BLaER1 (cell line): ENCODE data around the gene TMEM132C.
"Not testable (repeated sequence)": the region's sequence is repeated elsewhere in the genome, so short reads cannot be mapped to it uniquely, and the experiment has no call there.

Experiments used
- H3K27ac ChIP-seq: shearing (Covaris generic); formaldehyde crosslinking; 2 replicates; pipeline ENCODE4 v1.8.1; 2022
- H3K27me3 ChIP-seq: shearing (Covaris generic); formaldehyde crosslinking; 2 replicates; pipeline ENCODE4 v1.8.1; 2022
- H3K36me3 ChIP-seq: shearing (Covaris generic); formaldehyde crosslinking; 2 replicates; pipeline ENCODE4 v1.8.1; 2022
- H3K4me1 ChIP-seq: shearing (Covaris generic); formaldehyde crosslinking; 2 replicates; pipeline ENCODE4 v1.8.1; 2022
- H3K4me2 ChIP-seq: shearing (Covaris generic); formaldehyde crosslinking; 2 replicates; pipeline ENCODE4 v1.8.1; 2022
- H3K4me3 ChIP-seq: shearing (Covaris generic); formaldehyde crosslinking; 2 replicates; pipeline ENCODE4 v1.8.1; 2022
- H3K9ac ChIP-seq: shearing (Covaris generic); formaldehyde crosslinking; 2 replicates; pipeline ENCODE4 v1.8.1; 2022
- H3K9me3 ChIP-seq: shearing (Covaris generic); formaldehyde crosslinking; 2 replicates; pipeline ENCODE4 v1.8.1; 2022
- H4K20me1 ChIP-seq: shearing (Covaris generic); formaldehyde crosslinking; 2 replicates; pipeline ENCODE4 v1.8.1; 2022
- Cebpa-rat ChIP-seq: shearing (Covaris generic); IDR thresholded peaks from 2 replicates; pipeline ENCODE4 v1.8.1; 2022

The TMEM132C gene

DNA sequence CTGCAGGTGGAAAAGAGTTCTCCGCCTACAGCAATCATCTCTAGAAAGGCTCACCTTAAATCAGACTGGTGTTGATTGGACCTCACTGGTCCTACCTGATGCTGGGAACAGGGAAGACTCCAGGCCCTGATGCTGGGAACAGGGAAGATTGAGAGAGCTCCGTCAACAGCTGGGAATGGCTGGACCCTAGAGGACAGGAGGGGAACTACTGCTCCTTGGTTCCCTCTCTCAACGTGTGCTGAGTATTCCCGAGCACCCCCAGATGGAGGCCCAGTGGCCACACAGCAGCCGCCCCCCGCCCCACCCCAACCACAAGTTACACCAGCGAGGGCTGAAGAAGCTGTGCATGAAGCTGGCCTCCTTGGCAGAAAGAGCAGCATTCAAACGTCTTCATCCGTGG is 316.5 kb downstream of the TMEM132C start:
- H3K36me3 ChIP-seq: no peaks in the 10 kb centered on the region
- H3K9ac ChIP-seq: no peak overlapping the region
- no peaks in the 10 kb centered on the region for H3K4me1 ChIP-seq
- H4K20me1 ChIP-seq: no peaks in the 10 kb centered on the region
- H3K4me3 ChIP-seq: no peak overlapping the region
- H3K9me3 ChIP-seq: peaks cover 11% of the 10 kb centered on the region; the same call in 1 of the 2 replicates
- no peaks in the 10 kb centered on the region for H3K27me3 ChIP-seq
- H3K27ac ChIP-seq: no peak overlapping the region
- TF ChIP-seq Cebpa-rat: no peak
- no peak overlapping the region for H3K4me2 ChIP-seq

DNA sequence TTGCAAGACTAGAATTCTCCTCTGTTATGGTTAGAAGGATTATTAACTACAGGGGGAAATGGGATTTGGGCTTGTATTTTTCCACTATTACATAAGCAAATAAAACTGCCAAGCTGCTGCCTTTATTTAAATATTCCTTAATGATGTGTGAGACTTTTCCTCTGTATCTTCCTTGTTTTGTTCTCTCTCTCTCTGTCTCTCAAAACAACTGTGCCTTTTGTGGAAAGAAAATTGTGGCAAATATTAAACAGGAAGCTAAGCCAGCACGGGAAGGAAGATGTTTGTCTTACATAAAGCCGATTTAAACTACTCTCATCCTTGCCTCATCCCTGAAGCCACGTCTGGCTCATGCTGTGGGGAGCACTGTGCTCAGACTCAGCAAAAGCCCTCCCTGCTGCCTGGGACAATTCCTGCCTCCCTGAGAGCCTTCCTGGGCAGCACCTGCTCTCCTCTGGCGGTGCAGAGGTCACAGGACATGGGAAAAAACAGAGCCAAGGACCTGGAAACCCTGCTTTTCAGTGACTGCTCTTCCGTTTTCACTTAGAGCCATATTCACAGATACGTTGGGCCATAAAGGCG is 319.6 kb downstream of the TMEM132C start:
- TF ChIP-seq Cebpa-rat: no peak
- H3K27ac ChIP-seq: no peak overlapping the region
- no peak overlapping the region for H3K9ac ChIP-seq
- H3K4me3 ChIP-seq: no peak overlapping the region
- H3K9me3 ChIP-seq: peaks cover 11% of the 10 kb centered on the region; the same call in 1 of the 2 replicates
- no peak overlapping the region for H3K4me2 ChIP-seq
- no peaks in the 10 kb centered on the region for H3K36me3 ChIP-seq
- no peaks in the 10 kb centered on the region for H4K20me1 ChIP-seq
- H3K4me1 ChIP-seq: no peaks in the 10 kb centered on the region
- no peaks in the 10 kb centered on the region for H3K27me3 ChIP-seq

DNA sequence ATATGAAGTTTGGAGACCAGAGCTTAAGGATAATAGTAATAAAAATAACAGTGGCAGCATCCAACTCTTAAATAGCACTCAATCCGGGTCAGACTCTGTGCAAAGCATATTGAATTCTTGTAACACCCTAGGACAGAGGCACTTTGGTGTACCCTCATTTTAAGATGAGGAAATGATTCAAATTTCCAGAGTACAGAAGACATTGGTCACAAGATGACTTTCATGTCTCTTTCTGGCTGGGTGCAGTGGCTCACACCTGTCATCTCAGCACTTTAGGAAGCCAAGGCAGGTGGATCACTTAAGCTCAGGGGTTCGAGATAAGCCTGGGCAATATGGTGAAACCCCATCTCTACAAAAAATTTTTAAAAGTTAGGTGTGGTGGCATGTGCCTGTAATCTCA is 320.9 kb downstream of the TMEM132C start:
- H3K9me3 ChIP-seq: peaks cover 3% of the 10 kb centered on the region; the same call in 1 of the 2 replicates
- no peak overlapping the region for H3K27ac ChIP-seq
- H3K9ac ChIP-seq: no peak overlapping the region
- no peaks in the 10 kb centered on the region for H3K27me3 ChIP-seq
- H3K4me1 ChIP-seq: no peaks in the 10 kb centered on the region
- no peaks in the 10 kb centered on the region for H3K36me3 ChIP-seq
- TF ChIP-seq Cebpa-rat: no peak
- no peak overlapping the region for H3K4me3 ChIP-seq
- no peak overlapping the region for H3K4me2 ChIP-seq
- H4K20me1 ChIP-seq: no peaks in the 10 kb centered on the region

DNA sequence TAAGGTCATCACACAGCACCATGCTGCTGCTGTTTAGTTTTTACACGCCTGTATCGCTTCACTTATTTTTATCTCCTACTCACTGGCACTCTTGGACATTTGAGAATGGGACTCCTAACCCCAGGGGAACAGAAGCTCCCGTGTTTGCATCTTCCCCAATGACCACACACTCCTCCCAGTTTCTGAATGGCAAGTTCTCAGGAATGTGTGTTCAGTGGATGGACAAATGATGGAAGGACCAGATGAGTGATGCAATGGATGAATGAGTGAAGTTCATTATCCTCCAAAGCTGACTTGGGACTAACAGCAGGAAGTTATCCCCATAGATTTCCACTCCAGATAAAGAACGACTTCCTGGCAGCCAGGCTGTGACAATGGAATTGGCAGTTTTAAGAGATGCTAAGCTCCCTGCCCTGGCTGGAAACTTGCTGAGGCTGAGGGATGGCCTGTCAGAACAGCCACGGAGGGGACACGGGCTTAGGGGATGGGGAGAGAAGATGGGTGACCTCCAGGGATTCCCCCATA is 325.3 kb downstream of the TMEM132C start:
- Histone ChIP-seq H3K4me1 (no peaks in the 10 kb centered on the region), H3K9me3 (no peaks in the 10 kb centered on the region), H3K36me3 (no peaks in the 10 kb centered on the region), H3K4me2 (no peak overlapping the region), H4K20me1 (no peaks in the 10 kb centered on the region), H3K9ac (no peak overlapping the region), H3K27ac (no peak overlapping the region), H3K27me3 (no peaks in the 10 kb centered on the region), H3K4me3 (no peak overlapping the region)
- TF ChIP-seq Cebpa-rat: no peak

DNA sequence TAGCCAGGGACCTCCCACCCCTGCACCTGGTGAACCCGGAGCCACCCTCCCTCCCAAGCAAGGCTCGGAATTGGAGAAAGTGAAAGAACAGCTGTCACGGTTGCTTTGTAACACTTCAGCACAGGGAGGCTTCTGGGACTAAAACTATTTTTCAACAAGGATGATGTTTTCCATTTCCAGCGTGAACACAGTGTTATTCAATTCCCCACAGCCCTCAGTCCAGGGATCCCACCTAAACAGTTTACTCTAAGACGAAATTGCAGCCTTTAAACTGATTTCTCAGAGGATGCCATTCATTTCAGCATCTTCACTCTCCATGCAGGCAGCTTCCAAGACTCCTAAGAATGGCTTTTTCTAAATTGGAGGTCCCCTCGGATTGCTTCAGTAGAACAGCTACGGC is 327.6 kb downstream of the TMEM132C start:
- Histone ChIP-seq H3K27ac (no peak overlapping the region), H3K4me2 (no peak overlapping the region), H3K9me3 (no peaks in the 10 kb centered on the region), H3K27me3 (no peaks in the 10 kb centered on the region), H3K9ac (no peak overlapping the region), H3K4me1 (no peaks in the 10 kb centered on the region), H3K36me3 (no peaks in the 10 kb centered on the region), H3K4me3 (no peak overlapping the region), H4K20me1 (no peaks in the 10 kb centered on the region)
- no peak for TF ChIP-seq Cebpa-rat

DNA sequence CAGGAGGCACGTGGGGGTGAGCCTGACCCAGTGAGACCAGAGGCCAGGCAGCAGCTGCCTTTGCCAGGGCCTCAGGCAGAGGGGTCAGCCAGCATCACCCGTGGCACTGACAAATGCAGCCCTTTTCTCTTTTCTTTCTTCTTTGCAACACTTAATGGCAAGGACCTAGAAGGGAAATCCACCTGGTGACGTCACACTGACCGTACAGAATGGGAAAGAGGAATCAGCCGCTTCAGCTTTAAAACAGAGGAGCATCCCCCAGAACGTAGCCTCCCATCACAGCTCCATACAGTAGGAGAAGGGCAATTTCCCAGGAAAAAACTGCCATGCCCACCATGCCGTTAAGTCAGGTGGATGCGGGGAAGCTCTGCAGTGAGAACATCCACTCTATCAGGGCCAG is 328.6 kb downstream of the TMEM132C start:
- no peaks in the 10 kb centered on the region for H3K4me1 ChIP-seq
- no peaks in the 10 kb centered on the region for H3K9me3 ChIP-seq
- no peak for TF ChIP-seq Cebpa-rat
- H3K9ac ChIP-seq: no peak overlapping the region
- H3K27ac ChIP-seq: no peak overlapping the region
- no peak overlapping the region for H3K4me3 ChIP-seq
- H3K4me2 ChIP-seq: no peak overlapping the region
- no peaks in the 10 kb centered on the region for H4K20me1 ChIP-seq
- H3K36me3 ChIP-seq: no peaks in the 10 kb centered on the region
- H3K27me3 ChIP-seq: no peaks in the 10 kb centered on the region

DNA sequence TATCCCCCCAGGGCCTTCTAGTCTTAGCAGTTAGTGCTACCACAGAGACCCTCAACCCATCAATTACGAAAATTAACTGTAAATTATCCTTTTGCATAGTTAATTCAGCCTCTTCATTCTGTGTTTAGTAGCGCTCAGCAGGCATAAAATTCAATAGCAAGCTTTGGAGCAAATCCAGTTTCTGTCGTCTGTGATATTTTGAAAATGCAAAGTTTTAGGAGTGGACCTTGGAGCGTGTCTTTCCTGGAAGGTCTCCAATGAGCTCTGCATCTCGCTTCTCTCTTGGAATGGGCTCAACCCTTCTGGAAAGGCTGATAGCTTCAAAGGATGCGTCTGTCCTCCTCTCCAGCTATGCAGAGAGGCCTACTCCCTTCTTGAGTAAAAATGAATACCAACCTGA is 333.9 kb downstream of the TMEM132C start:
- TF ChIP-seq Cebpa-rat: no peak
- no peaks in the 10 kb centered on the region for H4K20me1 ChIP-seq

DNA sequence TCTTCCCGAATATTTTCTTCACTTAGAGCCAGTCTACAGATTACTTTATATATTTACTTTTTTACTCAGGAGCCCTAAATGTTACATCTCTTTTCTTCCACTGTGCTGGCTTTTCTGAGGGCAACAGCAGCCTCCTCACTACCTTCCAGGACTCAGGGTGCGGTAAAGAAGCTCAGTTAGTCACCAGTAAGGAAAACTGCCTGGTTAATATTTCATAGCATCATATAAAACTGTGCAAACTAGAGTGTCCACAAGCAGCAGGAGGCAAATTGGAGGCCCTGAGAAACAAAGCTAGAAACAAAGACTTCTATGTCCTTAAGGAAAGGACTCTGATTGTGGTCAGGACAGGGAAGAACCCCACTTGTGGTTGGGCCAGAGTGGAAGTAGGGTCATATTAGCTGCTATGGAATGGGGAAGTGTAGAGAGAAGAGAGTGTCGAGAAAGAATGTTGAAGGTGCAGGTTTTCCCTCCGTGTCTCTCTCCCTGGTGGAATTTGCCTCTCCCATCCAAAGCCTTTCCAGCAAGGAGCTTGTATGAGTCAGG is 336.7 kb downstream of the TMEM132C start:
- H3K9ac ChIP-seq: no peak overlapping the region
- no peaks in the 10 kb centered on the region for H3K36me3 ChIP-seq
- no peak overlapping the region for H3K4me3 ChIP-seq
- H3K4me1 ChIP-seq: peaks cover 18% of the 10 kb centered on the region
- no peak for TF ChIP-seq Cebpa-rat
- no peak overlapping the region for H3K27ac ChIP-seq
- H3K27me3 ChIP-seq: no peaks in the 10 kb centered on the region
- H3K9me3 ChIP-seq: no peaks in the 10 kb centered on the region
- H4K20me1 ChIP-seq: no peaks in the 10 kb centered on the region
- H3K4me2 ChIP-seq: no peak overlapping the region

More for the DNA sequence above, 333.9 kb downstream of the TMEM132C start:
- H3K4me2 ChIP-seq: no peak overlapping the region
- H3K4me1 ChIP-seq: peaks cover 9% of the 10 kb centered on the region
- no peak overlapping the region for H3K4me3 ChIP-seq
- H3K36me3 ChIP-seq: no peaks in the 10 kb centered on the region
- no peaks in the 10 kb centered on the region for H3K27me3 ChIP-seq
- no peak overlapping the region for H3K9ac ChIP-seq
- no peaks in the 10 kb centered on the region for H3K9me3 ChIP-seq
- no peak overlapping the region for H3K27ac ChIP-seq

DNA sequence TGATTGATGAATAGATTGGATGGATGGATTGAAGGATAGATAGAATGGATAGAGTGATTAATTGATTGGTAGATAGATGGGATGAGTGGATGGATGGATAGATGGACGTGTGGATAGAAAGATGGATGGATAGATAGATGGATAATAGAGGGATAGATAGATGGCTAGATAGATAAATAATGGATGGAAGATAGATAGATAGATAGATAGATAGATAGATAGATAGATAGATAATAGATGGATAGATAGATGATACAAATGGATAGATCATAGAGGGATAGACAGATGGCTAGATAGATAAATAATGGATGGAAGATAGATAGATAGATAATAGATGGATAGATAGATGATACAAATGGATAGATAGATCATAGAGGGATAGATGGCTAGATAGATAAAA is 337.2 kb downstream of the TMEM132C start:
- not testable (repeated sequence) for H3K9me3 ChIP-seq, H3K27me3 ChIP-seq, H3K9ac ChIP-seq, H3K4me2 ChIP-seq, H3K4me3 ChIP-seq, H3K36me3 ChIP-seq, H3K27ac ChIP-seq, H4K20me1 ChIP-seq
- peaks cover 18% of the 10 kb centered on the region for H3K4me1 ChIP-seq

DNA sequence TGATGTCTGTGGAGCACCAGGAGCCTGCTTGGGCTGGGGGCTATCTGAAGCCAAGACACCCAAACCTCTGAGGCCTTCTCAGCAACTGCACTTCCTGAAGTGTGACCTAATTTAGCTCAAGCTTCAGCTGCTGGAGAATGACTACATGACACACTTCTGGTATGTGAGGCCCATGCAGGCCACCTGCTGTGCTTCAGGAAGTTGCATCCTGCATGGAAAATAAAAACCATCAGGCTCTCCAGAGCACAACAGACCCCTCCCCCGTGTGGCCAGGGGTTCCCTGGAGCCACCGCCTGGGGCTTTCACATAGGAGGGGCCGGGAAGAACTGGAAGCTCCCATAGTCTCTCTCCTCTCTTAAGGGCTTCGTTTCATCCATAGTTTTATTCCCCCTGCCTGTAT is 339.1 kb downstream of the TMEM132C start:
- Histone ChIP-seq H3K27me3 (no peaks in the 10 kb centered on the region), H3K36me3 (no peaks in the 10 kb centered on the region), H3K9me3 (no peaks in the 10 kb centered on the region), H4K20me1 (no peaks in the 10 kb centered on the region), H3K4me1 (peaks cover 18% of the 10 kb centered on the region), H3K9ac (no peak overlapping the region), H3K4me2 (peak overlapping the region; percentile 74), H3K27ac (peak overlapping the region; percentile 44), H3K4me3 (no peak overlapping the region)
- TF ChIP-seq Cebpa-rat: no peak
